ENCODE measurements around the gene TCAIM.

Gene TCAIM

DNA sequence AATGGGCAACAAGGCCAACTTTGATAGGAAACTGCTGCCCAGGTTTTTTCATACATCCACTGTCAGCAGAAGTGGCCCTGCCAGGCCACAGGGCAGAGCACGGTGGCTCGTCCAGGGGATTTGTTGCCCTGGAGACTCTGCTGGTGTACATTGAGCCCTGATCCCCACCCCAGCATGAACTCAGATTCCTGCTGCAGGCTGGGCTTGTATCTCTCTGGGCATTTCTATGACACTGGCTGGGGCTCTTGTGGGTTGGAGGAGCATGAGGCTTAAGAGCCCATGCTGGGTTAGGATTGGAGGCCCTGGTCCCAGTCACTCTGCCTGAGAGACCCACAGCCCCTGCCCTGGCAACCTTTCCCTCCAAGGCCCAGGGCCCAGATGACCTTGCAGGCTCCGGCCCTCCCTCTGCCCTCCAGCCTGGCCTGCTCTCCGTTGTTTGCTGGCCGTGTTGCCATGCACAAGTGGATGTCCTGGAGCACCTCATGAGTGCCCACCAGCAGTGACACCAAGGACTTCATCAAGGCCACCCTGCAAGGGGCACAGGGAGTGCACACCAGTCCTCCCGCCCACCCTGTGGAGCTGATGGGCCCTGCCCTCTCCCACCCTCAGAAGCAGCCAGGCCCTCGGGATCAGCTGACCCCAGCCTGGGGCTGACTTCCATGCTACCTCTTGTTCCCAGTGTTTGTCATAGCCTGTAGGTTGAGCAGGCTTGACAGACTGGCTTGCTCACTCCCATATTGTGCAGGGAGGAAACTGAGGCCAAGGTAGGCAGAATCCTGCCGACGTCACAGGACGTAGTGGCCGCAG lies 80.8 kb downstream of the TCAIM start:
- H3K4me1 ChIP-seq (ENCODE audit: low read depth, poor library complexity, severe bottlenecking): no peaks in the 10 kb centered on the region
- H3K9ac ChIP-seq: no peak overlapping the region
- H3K4me3 ChIP-seq (IDR thresholded peaks at IDR 0.05; ENCODE audit: insufficient read depth, low read depth, low read length): no peak overlapping the region
- no peaks in the 10 kb centered on the region for H3K27me3 ChIP-seq (ENCODE audit: insufficient read depth, low read depth)
- no peak overlapping the region for H3K4me2 ChIP-seq
- TF ChIP-seq CTCF (conservative IDR thresholded peaks at IDR 0.05; ENCODE audit: low read depth, low read length): no peak
- no peaks in the 10 kb centered on the region for H3K36me3 ChIP-seq (ENCODE audit: insufficient read depth)
- no peaks in the 10 kb centered on the region for H4K20me1 ChIP-seq (ENCODE audit: insufficient read depth)
- H3K27ac ChIP-seq: no peak overlapping the region
- no peaks in the 10 kb centered on the region for H3K79me2 ChIP-seq (ENCODE audit: insufficient read depth, low read depth)
- no peak overlapping the region for H2AFZ ChIP-seq (ENCODE audit: low read depth)

DNA sequence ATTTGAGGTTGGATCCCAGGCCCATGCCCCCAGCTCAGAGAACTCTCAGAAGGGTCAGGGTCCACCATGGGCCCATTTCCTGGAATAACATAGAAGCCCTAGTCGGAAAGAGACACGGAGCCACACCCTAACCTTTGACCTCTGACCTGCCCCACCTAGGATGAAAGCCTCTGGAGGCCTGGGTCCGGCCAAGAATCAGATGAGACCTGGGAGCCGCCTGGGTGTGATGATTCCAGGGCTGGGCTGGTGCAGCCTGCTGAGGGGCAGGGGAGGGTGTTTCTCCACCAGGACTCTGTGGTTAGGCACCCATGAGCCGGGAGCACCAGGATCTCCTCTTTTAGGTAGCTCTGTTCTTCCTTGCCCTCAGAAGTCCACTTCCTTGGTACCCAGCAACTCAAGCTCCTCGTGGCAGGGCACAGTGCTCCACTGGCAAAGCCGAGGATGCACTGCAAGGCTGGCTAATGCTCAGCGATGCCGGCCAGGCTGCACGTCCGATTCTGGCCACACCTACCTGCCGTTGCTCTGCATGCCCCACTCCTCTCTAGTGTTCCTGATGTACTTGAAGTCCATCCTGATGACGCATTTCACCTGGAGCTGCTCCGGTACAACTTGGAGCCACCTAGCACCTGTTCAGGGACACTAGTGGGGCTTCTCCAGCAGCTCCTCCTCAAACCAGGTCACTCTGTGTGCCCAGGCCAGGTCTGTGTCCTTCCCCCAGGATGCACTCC lies 81.5 kb downstream of the TCAIM start:
- Histone ChIP-seq H2AFZ (ENCODE audit: low read depth) (no peak overlapping the region), H3K27me3 (ENCODE audit: insufficient read depth, low read depth) (no peaks in the 10 kb centered on the region), H3K36me3 (ENCODE audit: insufficient read depth) (no peaks in the 10 kb centered on the region), H3K4me1 (ENCODE audit: low read depth, poor library complexity, severe bottlenecking) (no peaks in the 10 kb centered on the region), H3K4me3 (IDR thresholded peaks at IDR 0.05; ENCODE audit: insufficient read depth, low read depth, low read length) (no peak overlapping the region), H3K27ac (no peak overlapping the region), H4K20me1 (ENCODE audit: insufficient read depth) (no peaks in the 10 kb centered on the region), H3K4me2 (no peak overlapping the region), H3K9ac (no peak overlapping the region), H3K79me2 (ENCODE audit: insufficient read depth, low read depth) (no peaks in the 10 kb centered on the region)
- TF ChIP-seq CTCF (conservative IDR thresholded peaks at IDR 0.05; ENCODE audit: low read depth, low read length): no peak

DNA sequence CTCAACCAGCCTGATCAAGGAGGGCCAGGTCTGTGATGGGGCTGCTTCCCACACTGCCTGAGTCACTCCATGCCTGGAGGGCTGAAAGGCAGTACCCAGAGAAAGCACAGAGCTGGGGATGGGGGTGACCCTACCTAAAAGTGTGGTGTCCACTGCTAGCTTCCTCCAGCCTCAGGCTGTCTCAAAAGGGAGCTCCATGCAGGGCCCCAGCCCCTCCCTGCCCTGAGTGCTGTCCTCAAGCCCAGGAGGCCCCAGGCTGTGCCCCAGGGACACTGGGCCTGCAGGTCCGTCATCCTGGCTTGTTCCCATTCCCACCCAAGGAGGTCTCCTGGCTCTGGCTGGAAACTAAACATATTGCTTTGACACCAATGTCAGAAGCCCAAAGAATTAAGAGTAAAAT lies 82.1 kb downstream of the TCAIM start:
- Histone ChIP-seq H2AFZ (ENCODE audit: low read depth) (no peak overlapping the region), H3K27me3 (ENCODE audit: insufficient read depth, low read depth) (no peaks in the 10 kb centered on the region), H3K79me2 (ENCODE audit: insufficient read depth, low read depth) (no peaks in the 10 kb centered on the region), H3K4me2 (no peak overlapping the region), H3K4me1 (ENCODE audit: low read depth, poor library complexity, severe bottlenecking) (no peaks in the 10 kb centered on the region), H3K4me3 (IDR thresholded peaks at IDR 0.05; ENCODE audit: insufficient read depth, low read depth, low read length) (no peak overlapping the region), H3K9ac (no peak overlapping the region), H4K20me1 (ENCODE audit: insufficient read depth) (no peaks in the 10 kb centered on the region), H3K36me3 (ENCODE audit: insufficient read depth) (no peaks in the 10 kb centered on the region), H3K27ac (no peak overlapping the region)
- no peak for TF ChIP-seq CTCF (conservative IDR thresholded peaks at IDR 0.05; ENCODE audit: low read depth, low read length)

- Histone ChIP-seq H3K27me3 (ENCODE audit: insufficient read depth, low read depth) (no peaks in the 10 kb centered on the region), H3K36me3 (ENCODE audit: insufficient read depth) (no peaks in the 10 kb centered on the region), H3K79me2 (ENCODE audit: insufficient read depth, low read depth) (no peaks in the 10 kb centered on the region), H3K4me3 (IDR thresholded peaks at IDR 0.05; ENCODE audit: insufficient read depth, low read depth, low read length) (no peak overlapping the region), H2AFZ (ENCODE audit: low read depth) (no peak overlapping the region), H3K9ac (no peak overlapping the region), H3K27ac (no peak overlapping the region), H3K4me1 (ENCODE audit: low read depth, poor library complexity, severe bottlenecking) (no peaks in the 10 kb centered on the region), H4K20me1 (ENCODE audit: insufficient read depth) (no peaks in the 10 kb centered on the region), H3K4me2 (no peak overlapping the region)
- TF ChIP-seq CTCF (conservative IDR thresholded peaks at IDR 0.05; ENCODE audit: low read depth, low read length): no peak
Measured at GRCh38 chr3:44421280-44421679, 82.7 kb downstream of the TCAIM start.

All from KMS-11 (cell line).